VCaP (cell line): ENCODE data around the gene DHRS4L2.
"Not testable (repeated sequence)": the region's sequence is repeated elsewhere in the genome, so short reads cannot be mapped to it uniquely, and the experiment has no call there.

ENCODE experiments used
- H3K27ac ChIP-seq: fragments of 450-650 bp; 2 replicates; pipeline ENCODE4 v1.5.1; 2017
- TF ChIP-seq, protein P1 (sequence below): fragments of 450-650 bp; conservative IDR thresholded peaks from 2 replicates; pipeline ENCODE4 v1.5.1; 2017; ENCODE audit warnings: mild to moderate bottlenecking, moderate library complexity

Gene DHRS4L2

GRCh38 chr14:23977208-23977607, 11.5 kb upstream of the DHRS4L2 start:
- TF ChIP-seq, protein P1, sequence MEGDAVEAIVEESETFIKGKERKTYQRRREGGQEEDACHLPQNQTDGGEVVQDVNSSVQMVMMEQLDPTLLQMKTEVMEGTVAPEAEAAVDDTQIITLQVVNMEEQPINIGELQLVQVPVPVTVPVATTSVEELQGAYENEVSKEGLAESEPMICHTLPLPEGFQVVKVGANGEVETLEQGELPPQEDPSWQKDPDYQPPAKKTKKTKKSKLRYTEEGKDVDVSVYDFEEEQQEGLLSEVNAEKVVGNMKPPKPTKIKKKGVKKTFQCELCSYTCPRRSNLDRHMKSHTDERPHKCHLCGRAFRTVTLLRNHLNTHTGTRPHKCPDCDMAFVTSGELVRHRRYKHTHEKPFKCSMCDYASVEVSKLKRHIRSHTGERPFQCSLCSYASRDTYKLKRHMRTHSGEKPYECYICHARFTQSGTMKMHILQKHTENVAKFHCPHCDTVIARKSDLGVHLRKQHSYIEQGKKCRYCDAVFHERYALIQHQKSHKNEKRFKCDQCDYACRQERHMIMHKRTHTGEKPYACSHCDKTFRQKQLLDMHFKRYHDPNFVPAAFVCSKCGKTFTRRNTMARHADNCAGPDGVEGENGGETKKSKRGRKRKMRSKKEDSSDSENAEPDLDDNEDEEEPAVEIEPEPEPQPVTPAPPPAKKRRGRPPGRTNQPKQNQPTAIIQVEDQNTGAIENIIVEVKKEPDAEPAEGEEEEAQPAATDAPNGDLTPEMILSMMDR = peak; percentile 15; the same call in 1 of the 2 replicates
- not testable (repeated sequence) for H3K27ac ChIP-seq

GRCh38 chr14:23981951-23982813, 6.5 kb upstream of the DHRS4L2 start:
- not testable (repeated sequence) for H3K27ac ChIP-seq

GRCh38 chr14:23984891-23985602, 3.7 kb upstream of the DHRS4L2 start:
- TF ChIP-seq, protein P1 = no peak
- no peak overlapping the region for H3K27ac ChIP-seq

- H3K27ac ChIP-seq = not testable (repeated sequence)
These were observed 514 bp upstream of the DHRS4L2 start for GRCh38 chr14:23988223-23988606.

DNA sequence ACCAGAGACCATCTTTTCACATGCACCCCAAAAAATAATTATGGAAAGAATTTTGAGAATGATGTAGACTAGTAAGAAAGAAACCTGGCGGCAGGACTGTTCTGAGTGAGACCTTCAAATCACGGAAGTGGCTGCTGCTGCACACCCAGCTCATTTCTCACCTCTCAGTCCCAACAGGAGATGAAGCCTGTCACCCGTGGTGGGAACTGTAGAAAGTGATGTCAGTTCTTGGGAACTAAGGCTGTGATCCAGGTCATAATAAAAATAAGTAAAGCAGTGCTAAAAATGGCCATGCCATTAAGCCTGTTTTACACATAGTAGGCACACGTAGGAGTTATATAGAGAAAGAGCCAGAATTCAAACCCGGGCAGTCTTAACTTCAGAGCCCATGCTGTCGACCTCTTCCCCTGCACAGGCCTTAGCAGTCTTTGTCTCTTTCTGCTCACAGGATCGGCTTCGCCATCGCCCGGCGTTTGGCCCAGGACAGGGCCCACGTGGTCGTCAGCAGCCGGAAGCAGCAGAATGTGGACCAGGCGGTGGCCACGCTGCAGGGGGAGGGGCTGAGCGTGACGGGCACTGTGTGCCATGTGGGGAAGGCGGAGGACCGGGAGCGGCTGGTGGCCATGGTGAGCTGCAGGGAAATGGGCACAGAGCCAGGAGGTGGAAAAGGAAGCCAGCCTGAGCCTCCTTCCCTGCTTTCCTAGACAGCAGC, 1.2 kb downstream of the DHRS4L2 start:
- H3K27ac ChIP-seq = not testable (repeated sequence)

DNA sequence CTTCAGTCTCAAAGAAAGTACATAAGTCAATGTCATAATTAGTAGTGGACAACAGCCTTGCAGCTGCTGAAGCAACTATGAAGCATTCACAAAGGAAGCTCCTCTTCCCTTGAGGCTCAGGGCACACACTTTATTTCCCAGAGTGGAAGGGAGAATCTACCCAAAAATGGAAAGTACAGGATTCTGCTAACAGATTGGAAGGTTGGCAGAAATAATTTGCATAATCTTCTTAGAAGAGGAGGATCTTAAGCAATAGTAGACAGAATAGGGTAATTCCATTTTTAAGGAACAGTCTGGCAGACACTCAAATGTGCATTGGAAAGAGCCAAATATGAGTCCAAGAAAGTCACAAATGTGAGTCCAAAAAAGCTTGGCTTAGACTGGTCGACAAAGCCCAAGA, 2.2 kb downstream of the DHRS4L2 start:
- H3K27ac ChIP-seq = not testable (repeated sequence)

DNA sequence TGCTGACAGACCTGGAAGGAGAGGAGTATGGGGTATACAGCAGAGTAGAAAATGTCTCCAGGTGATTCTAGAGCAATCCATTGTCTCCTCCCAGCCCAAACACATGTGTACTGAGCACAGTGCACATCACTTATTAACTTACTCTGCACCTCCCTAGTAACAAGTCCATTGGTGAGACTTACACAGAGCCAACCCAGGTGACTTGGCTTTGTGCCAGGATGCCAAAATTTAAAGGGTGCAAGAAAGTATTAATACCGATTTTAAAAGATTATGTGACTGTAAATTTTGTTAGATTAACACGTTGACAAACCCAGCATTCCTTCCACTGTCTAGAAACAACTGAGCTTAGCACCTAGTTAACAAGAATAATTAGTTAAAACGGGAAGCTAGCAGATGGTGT, 4.3 kb downstream of the DHRS4L2 start:
- not testable (repeated sequence) for H3K27ac ChIP-seq

DNA sequence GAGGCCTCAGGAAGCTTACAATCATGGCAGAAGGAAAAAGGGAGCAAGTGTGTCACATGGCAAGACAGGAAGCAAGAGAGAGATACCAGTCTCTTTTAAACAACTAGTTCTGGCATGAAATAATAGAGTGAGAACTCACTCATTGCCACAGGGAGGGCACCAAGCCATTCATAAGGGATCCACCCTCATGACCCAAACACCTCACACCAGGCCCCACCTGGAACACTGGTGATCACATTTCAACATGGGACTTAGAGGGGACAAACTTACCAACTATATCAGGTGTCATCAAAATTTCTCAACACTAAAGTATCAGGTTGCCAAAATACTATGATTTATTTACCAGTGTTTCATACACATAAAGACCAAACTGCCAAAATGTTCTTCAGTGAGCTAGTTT, 7.3 kb downstream of the DHRS4L2 start:
- not testable (repeated sequence) for H3K27ac ChIP-seq

GRCh38 chr14:23996825-23997224, 8.1 kb downstream of the DHRS4L2 start:
- not testable (repeated sequence) for H3K27ac ChIP-seq

DNA sequence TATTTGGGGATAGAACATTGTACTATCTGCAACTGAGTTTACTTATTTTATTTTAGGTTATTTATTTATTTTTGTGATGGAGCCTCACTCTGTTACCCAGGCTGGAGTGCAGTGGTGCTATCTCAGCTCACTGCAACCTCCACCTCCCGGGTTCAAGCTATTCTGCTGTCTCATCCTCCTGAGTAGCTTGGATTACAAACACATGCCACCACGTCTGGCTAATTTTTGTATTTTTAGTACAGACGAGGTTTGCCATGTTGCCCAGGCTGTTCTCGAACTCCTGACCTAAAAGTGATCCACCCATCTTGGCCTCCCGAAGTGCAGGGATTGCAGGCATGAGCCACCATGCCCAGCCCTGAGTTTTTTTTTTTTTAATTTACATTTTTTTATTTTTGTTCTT, 10.9 kb downstream of the DHRS4L2 start:
- not testable (repeated sequence) for H3K27ac ChIP-seq

DNA sequence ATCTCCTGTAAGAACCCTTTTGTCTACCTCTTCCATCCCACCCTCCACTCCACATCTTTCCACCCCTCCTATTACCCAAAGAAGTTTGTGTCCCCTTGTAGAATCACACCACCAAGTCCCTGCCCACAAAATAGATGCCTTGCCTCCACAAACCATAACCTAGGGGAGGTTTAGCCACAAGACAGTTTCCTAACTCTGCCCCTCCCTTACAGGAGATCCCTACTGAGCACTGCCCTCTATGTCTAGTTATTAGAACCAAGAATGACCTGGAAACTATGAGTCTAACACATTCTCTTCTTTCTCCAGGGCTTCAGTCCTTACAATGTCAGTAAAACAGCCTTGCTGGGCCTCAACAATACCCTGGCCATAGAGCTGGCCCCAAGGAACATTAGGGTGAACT, 12.3 kb downstream of the DHRS4L2 start:
- H3K27ac ChIP-seq = not testable (repeated sequence)

- not testable (repeated sequence) for H3K27ac ChIP-seq
These were observed 12.9 kb downstream of the DHRS4L2 start for GRCh38 chr14:24001679-24002078.

DNA sequence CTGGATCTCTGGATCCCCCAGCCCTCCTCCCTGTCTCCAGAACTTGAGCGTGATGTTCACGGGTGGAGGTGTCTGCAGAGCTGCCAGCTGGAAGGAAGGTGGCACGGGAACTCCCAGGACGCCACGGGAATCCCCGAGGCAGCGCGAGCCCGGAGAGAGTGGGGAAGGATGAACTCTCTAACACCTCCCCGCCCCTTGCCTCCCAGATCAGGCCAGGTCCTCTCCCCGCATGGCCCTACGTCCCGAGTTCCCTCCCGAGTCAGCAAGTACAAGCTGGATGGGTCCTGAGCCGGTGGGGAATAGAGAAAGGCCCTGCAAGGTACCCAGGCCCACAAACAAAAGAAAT, 17.7 kb downstream of the DHRS4L2 start:
- not testable (repeated sequence) for H3K27ac ChIP-seq

GRCh38 chr14:24006817-24007652, 18.3 kb downstream of the DHRS4L2 start:
- not testable (repeated sequence) for H3K27ac ChIP-seq
